ENCODE results near the gene ALDH2. TPM values are rescaled to one million over a fixed set of nuclear protein-coding genes. Genes with fewer than 3 reads are reported as not detected.
"Not testable (repeated sequence)": the region's sequence is repeated elsewhere in the genome, so short reads cannot be mapped to it uniquely, and the experiment has no call there.

Gene ALDH2
- total and polyA plus RNA-seq, 9 of the 15 experiments (the other 6 are each of a cell fraction or from before 2014, with no cell fraction given) = 1.9 to 22.5 (median 12.2) TPM

- TF ChIP-seq PBX2 (CRISPR knock-in tag; IDR thresholded peaks at IDR 0.05; ENCODE audit: low read depth) (peak; percentile 26; the same call in 1 of the 2 replicates), PBX2 (tag; conservative IDR thresholded peaks at IDR 0.05; ENCODE audit: low read depth) (peak; percentile 80)
- TF ChIP-seq, protein P1, sequence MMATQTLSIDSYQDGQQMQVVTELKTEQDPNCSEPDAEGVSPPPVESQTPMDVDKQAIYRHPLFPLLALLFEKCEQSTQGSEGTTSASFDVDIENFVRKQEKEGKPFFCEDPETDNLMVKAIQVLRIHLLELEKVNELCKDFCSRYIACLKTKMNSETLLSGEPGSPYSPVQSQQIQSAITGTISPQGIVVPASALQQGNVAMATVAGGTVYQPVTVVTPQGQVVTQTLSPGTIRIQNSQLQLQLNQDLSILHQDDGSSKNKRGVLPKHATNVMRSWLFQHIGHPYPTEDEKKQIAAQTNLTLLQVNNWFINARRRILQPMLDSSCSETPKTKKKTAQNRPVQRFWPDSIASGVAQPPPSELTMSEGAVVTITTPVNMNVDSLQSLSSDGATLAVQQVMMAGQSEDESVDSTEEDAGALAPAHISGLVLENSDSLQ (IDR thresholded peaks at IDR 0.05) = peak; percentile 87
These were observed 61.7 kb downstream of the ALDH2 start (continued) for GRCh38 chr12:111828338-111828979.

GRCh38 chr12:111829635-111830034 lies 62.9 kb downstream of the ALDH2 start:
- TF ChIP-seq, protein P1 (IDR thresholded peaks at IDR 0.05) = 0 out of 2 replicates have a peak, but pooled peaks have one; percentile 23
- in situ Hi-C loops (cut with MboI); H3K9me3 ChIP-seq (replicated peaks; ENCODE audit: control insufficient read depth, insufficient read depth, low read depth, low read length); H3K4me2 ChIP-seq (ENCODE audit: insufficient read depth, low read length); CTCF ChIA-PET (ENCODE audit: low intra/inter-chr PET ratio); H3K9ac ChIP-seq (ENCODE audit: insufficient read depth in 1 of 2, low read depth in 2 of 2, low read length in 2 of 2); H3K36me3 ChIP-seq (ENCODE audit: control insufficient read depth, insufficient read depth, low read length); H4K20me1 ChIP-seq (replicated peaks; ENCODE audit: control insufficient read depth, insufficient read depth, low read length); ATAC-seq; POLR2A ChIA-PET; H3K9me1 ChIP-seq (ENCODE audit: control insufficient read depth, insufficient read depth, low read length); H3K79me2 ChIP-seq (ENCODE audit: control insufficient read depth, insufficient read depth, low read length); H3K27me3 ChIP-seq (ENCODE audit: control insufficient read depth in 2 of 2, insufficient read depth in 2 of 2, low read length in 2 of 2); H3K4me3 ChIP-seq; DNase-seq (ENCODE audit: extremely low read depth in 1 of 4, low spot score in 3 of 4); FAIRE-seq; H2AFZ ChIP-seq (ENCODE audit: low read depth, low read length); BruUV-seq (replicated peaks); H3K27ac ChIP-seq (ENCODE audit: extremely low read depth, low read depth, low read length); H3K4me1 ChIP-seq (replicated peaks in 1 of 2; ENCODE audit: control insufficient read depth in 2 of 2, insufficient read depth in 2 of 2, low read length in 2 of 2): not testable (repeated sequence)
- WGBS (ENCODE audit: insufficient coverage, low coverage, missing lambda C conversion rate) = 36% methylated on average over 3 of the region's 3 CpGs
- intact Hi-C loops (cut with micrococcal nuclease) = loop anchor here (5.0 to 10.0 kb wide), 2 partner anchors 85 to 203 kb away; no protein-coding TSS in a partner anchor

Measured in K562 (cell line).